GM23338 (cell line): ENCODE data around the gene CSTF1.

Source experiments
- CREB1 ChIP-seq: fragments of 250-450 bp; sonication (Bioruptor Pico); IDR thresholded peaks from 2 replicates; pipeline ENCODE4 v1.5.0; 2020; ENCODE audit warnings: low read depth, mild to moderate bottlenecking, moderate library complexity
- CTCF ChIP-seq, 2 experiments: fragments of 200-600 bp in 1 of 2; sonication (generic) in 1 of 2; conservative IDR thresholded peaks; 2 replicates each; pipeline versions ENCODE4 v1.5.1 to v1.6.1; 2016 to 2017; ENCODE audit warnings: antibody characterized with exemption in 2 of 2, low read depth in 2 of 2, mild to moderate bottlenecking in 2 of 2, moderate library complexity in 1 of 2
- ETS1 ChIP-seq: IDR thresholded peaks from 2 replicates; pipeline ENCODE4 v1.6.1; 2016; ENCODE audit warnings: antibody characterized with exemption
- EZH2 ChIP-seq: fragments of 200-600 bp; sonication (generic); IDR thresholded peaks from one replicate; pipeline ENCODE4 v1.8.0; 2017; ENCODE audit warnings: antibody characterized with exemption, mild to moderate bottlenecking, low read depth; ENCODE audit not compliant: unreplicated experiment
- EZH2phosphoT487 ChIP-seq: fragments of 200-600 bp; sonication (generic); IDR thresholded peaks from one replicate; pipeline ENCODE4 v1.8.1; 2018; ENCODE audit warnings: antibody characterized with exemption; ENCODE audit not compliant: unreplicated experiment
- JUNB ChIP-seq: IDR thresholded peaks from one replicate; pipeline ENCODE4 v1.6.1; 2016; ENCODE audit warnings: antibody characterized with exemption; ENCODE audit not compliant: unreplicated experiment
- POLR2AphosphoS5 ChIP-seq: IDR thresholded peaks from 2 replicates; pipeline ENCODE4 v1.6.1; 2016; ENCODE audit warnings: antibody characterized with exemption, low read depth
- REST ChIP-seq: IDR thresholded peaks from one replicate; pipeline ENCODE4 v1.6.1; 2018; ENCODE audit warnings: antibody characterized with exemption; ENCODE audit not compliant: unreplicated experiment
- STAT1 ChIP-seq: IDR thresholded peaks from one replicate; pipeline ENCODE4 v1.6.1; 2016; ENCODE audit warnings: antibody characterized with exemption; ENCODE audit not compliant: unreplicated experiment
- ZNF114 ChIP-seq: fragments of 250-450 bp; sonication (Bioruptor Pico); IDR thresholded peaks from 2 replicates; pipeline ENCODE4 v1.5.0; 2020; ENCODE audit warnings: mild to moderate bottlenecking, moderate library complexity
- ZNF462 ChIP-seq: fragments of 250-450 bp; sonication (Bioruptor Pico); IDR thresholded peaks from 2 replicates; pipeline ENCODE4 v1.5.0; 2020; ENCODE audit warnings: mild to moderate bottlenecking, moderate library complexity

DNA sequence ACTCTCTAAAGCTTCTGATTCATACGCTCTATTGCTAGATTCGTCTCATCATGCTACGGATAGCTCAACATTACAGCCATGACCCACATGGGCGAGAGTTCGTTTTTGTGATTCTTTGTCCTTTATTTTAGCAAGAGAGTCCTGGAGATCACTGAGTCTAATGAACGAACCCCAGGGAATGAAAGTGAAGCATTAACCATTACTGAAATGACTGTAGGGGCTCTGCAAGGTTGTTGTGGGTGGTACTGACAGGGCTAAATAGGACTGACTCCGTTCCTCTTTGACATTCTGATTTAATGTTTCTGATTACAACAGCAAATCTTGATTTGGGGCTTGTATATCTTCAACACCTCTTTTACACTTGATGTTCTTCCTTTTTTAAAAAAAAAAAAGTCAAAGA, 62.3 kb downstream of the CSTF1 start:
- no peak for TF ChIP-seq EZH2phosphoT487
- TF ChIP-seq CTCF (conservative IDR thresholded peaks at IDR 0.05; ENCODE audit: low read depth in 2 of 2), result no peak
- TF ChIP-seq EZH2, result no peak
- TF ChIP-seq REST, result no peak
- TF ChIP-seq POLR2AphosphoS5, result no peak
- no peak for TF ChIP-seq CREB1 (CRISPR knock-in tag)
- TF ChIP-seq JUNB, result no peak
- no peak for TF ChIP-seq ZNF462 (CRISPR knock-in tag)
- no peak for TF ChIP-seq ZNF114
- no peak for TF ChIP-seq ETS1
- TF ChIP-seq STAT1, result no peak
